Measurements from ENCODE around the gene LAX1.

- TF ChIP-seq POLR2AphosphoS5 (IDR thresholded peaks at IDR 0.05; ENCODE audit: borderline replicate concordance, low read depth, low read length) = no peak
- no peak for TF ChIP-seq EZH2 (IDR thresholded peaks at IDR 0.05)
- TF ChIP-seq FOXP2 (optimal IDR thresholded peaks at IDR 0.05; ENCODE audit: control extremely low read depth, extremely low read length, insufficient read depth) = no peak
These were observed 4.5 kb upstream of the LAX1 start for GRCh38 chr1:203760506-203760905.
